IPS-20b (cell line): Measurements from ENCODE around the gene LRCH2.

Source experiments
- H3K27ac ChIP-seq: one replicate; pipeline ENCODE4 v1.5.1; 2013; ENCODE audit warnings: low read length
- H3K27me3 ChIP-seq: 2 replicates; pipeline ENCODE4 v1.6.1; 2013; ENCODE audit warnings: mild to moderate bottlenecking, low read length, inconsistent platforms; ENCODE audit not compliant: insufficient read depth
- H3K36me3 ChIP-seq: 2 replicates; pipeline ENCODE4 v1.6.1; 2013; ENCODE audit warnings: low read depth, mild to moderate bottlenecking, inconsistent platforms, low read length, moderate library complexity; ENCODE audit not compliant: insufficient read depth
- H3K4me1 ChIP-seq: 2 replicates; pipeline ENCODE4 v1.6.1; 2013; ENCODE audit warnings: mild to moderate bottlenecking, control low read depth, inconsistent platforms, low read length, moderate library complexity; ENCODE audit not compliant: insufficient read depth
- H3K4me3 ChIP-seq: 2 replicates; pipeline ENCODE4 v1.5.1; 2013; ENCODE audit warnings: mild to moderate bottlenecking, low read length, inconsistent platforms
- H3K9ac ChIP-seq: 2 replicates; pipeline ENCODE4 v1.6.1; 2013; ENCODE audit warnings: low read depth, mild to moderate bottlenecking, inconsistent platforms, low read length, moderate library complexity
- H3K9me3 ChIP-seq: 2 replicates; pipeline ENCODE4 v1.6.1; 2013; ENCODE audit warnings: mild to moderate bottlenecking, low read depth, low read length, inconsistent platforms; ENCODE audit not compliant: insufficient read depth

LRCH2 gene

DNA sequence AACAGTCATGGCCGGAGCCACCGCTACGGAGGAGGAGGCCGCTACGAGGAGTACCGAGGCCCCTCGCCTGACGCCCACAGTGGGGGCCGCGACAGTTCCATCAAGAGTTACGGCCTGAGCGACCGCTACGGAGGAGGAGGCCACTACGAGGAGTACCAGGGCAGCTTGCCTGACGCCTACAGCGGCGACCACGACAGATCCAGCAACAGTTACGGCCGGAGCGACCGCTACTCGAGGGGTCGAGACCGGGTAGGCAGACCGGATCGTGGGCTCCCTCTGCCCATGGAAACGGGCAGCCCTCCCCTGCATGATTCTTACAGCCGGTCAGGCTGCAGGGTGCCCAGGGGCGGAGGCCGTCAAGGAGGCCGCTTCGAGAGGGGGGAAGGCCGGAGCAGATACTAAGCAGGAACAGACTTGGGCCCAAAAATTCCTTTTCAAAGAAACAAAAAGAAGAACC, 41.6 kb downstream of the LRCH2 start:
- H3K36me3 ChIP-seq, result no peaks in the 10 kb centered on the region
- H3K9me3 ChIP-seq, result no peaks in the 10 kb centered on the region
- H3K27me3 ChIP-seq, result no peaks in the 10 kb centered on the region
- no peak overlapping the region for H3K9ac ChIP-seq
- H3K27ac ChIP-seq, result no peak overlapping the region
- no peak overlapping the region for H3K4me3 ChIP-seq
- H3K4me1 ChIP-seq, result no peaks in the 10 kb centered on the region

DNA sequence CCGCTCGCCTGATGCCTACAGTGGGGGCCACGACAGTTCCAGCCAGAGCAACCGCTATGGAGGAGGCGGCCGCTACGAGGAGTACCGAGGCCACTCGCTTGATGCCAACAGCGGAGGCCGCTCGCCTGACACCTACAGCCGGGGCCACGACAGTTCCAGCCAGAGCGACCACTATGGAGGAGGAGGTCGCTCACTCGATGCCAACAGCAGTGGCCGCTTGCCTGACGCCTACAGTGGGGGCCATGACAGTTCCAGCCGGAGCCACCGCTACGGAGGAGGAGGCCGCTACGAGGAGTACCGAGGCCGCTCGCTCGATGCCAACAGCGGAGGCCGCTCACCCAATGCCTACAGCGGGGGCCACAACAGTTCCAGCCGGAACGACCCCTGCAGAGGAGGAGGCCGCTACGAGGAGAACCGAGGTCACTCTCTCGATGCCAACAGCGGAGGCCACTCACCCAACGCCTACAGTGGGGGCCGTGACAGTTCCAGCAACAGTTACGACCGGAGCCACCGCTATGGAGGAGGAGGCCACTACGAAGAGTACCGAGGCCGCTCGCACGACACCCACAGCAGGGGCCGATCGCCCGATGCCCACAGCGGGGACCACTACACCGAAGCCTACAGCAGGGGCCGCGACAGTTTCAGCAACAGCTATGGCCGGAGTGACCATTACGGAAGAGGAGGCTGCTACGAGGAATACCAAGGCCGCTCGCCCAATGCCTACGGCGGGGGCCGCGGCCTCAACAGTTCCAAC, 42.2 kb downstream of the LRCH2 start:
- H3K9me3 ChIP-seq, result no peaks in the 10 kb centered on the region
- no peaks in the 10 kb centered on the region for H3K36me3 ChIP-seq
- H3K9ac ChIP-seq, result no peak overlapping the region
- H3K4me3 ChIP-seq, result no peak overlapping the region
- H3K4me1 ChIP-seq, result no peaks in the 10 kb centered on the region
- no peak overlapping the region for H3K27ac ChIP-seq
- no peaks in the 10 kb centered on the region for H3K27me3 ChIP-seq

DNA sequence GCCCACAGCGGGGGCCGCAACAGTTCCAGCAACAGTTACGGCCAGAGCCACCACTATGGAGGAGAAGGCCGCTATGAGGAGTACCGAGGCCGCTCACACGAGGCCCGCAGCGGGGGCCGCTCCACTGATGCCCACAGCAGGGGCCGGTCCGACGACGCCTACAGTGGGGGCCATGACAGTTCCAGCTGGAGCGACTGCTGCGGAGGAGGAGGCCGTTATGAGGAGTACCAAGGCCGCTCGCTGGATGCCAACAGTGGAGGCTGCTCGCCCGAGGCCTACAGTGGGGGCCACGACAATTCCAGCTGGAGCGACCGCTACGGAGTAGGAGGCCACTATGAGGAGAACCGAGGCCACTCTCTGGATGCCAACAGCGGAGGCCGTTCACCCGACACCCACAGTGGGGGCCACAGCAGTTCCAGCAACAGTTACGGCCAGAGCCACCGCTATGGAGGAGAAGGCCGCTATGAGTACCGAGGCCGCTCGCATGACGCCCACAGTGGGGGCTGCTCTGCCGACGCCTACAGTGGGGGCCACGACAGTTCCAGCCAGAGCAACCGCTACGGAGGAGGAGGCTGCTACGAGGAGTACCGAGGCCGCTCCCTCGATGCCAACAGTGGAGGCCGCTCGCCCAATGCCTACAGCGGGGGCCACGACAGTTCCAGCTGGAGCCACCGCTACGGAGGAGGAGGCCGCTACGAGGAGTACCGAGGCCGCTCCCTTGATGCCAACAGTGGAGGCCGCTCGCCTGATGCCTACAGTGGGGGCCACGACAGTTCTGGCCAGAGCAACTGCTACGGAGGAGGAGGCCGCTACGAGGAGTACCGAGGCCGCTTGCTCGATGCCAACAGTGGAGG, 43.0 kb downstream of the LRCH2 start:
- Histone ChIP-seq H3K27me3 (no peaks in the 10 kb centered on the region), H3K27ac (no peak overlapping the region), H3K9me3 (no peaks in the 10 kb centered on the region), H3K36me3 (no peaks in the 10 kb centered on the region), H3K4me1 (no peaks in the 10 kb centered on the region), H3K9ac (no peak overlapping the region), H3K4me3 (no peak overlapping the region)

DNA sequence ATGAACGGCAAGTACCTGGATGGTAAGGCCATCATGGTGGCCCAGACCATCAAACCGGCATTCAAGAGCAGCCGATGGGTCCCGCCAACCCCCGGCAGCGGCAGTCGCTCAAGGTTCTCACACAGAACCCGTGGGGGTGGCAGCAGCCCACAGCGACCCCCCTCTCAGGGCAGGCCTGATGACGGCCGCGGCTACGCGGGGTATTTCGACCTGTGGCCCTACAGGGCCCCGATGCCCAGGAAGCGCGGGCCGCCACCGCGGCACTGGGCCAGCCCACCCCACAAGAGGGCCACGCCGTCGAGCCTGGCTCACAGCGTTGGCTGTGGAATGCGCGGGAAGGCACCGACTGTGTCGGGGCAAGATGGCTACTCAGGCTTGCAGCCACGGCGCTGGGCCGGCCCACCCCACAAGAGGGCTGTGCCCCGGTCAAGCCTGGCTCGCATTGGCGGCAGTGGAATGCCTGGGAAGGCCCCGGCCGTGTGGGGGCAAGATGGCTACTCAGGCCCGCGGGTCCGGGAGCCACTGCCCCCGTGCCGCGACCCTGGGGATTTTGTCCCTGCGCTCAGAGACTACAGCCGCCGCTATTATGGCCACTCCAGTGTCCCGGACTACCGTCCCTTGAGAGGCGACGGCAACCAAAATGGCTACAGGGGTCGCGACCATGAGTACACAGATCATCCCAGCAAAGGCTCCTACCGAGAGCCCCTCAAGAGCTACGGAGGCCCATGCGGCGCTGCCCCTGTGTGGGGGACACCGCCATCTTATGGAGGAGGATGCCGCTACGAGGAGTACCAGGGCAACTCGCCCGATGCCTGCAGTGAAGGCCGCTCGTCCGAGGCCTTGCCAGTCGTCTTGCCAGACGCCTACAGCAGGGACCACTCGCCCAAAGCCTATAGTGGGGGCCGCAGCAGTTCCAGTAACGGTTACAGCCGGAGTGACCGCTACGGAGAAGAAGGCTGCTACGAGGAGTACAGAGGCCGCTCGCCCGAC, 44.0 kb downstream of the LRCH2 start:
- no peaks in the 10 kb centered on the region for H3K9me3 ChIP-seq
- H3K4me3 ChIP-seq, result no peak overlapping the region
- no peaks in the 10 kb centered on the region for H3K4me1 ChIP-seq
- H3K27me3 ChIP-seq, result no peaks in the 10 kb centered on the region
- H3K27ac ChIP-seq, result no peak overlapping the region
- H3K36me3 ChIP-seq, result no peaks in the 10 kb centered on the region
- H3K9ac ChIP-seq, result no peak overlapping the region

DNA sequence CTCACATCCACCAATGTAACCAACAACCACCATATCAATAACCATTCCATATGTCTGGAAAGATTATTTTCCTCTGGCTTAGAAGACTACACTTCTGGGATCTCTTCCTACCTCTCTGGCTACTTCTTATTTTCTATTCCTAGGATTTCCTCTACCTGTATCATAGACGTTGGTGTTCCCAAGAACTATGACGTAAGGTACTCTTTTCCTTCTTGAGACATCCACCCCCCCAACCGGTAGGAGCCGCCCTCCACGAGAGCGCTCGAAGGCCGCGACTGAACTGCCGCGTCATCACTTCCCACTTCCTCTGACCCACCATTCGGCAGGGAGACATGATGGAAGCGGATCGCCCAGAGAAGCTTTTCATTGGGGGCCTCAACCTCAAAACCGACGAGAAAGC, 44.8 kb downstream of the LRCH2 start, which contains the start of gene RBMXL3:
TSS of gene RBMXL3 (plus strand) at position 301 of the 400 bp plus-strand sequence. CDS start at position 333, 32 bp downstream.
- Histone ChIP-seq H3K9me3 (no peaks in the 10 kb centered on the region), H3K4me3 (no peak within 1 kb of the TSS), H3K36me3 (no peaks in the 10 kb centered on the region), H3K27me3 (no peaks in the 10 kb centered on the region), H3K9ac (no peak within 1 kb of the TSS), H3K4me1 (no peaks in the 10 kb centered on the region), H3K27ac (no peak within 1 kb of the TSS)

DNA sequence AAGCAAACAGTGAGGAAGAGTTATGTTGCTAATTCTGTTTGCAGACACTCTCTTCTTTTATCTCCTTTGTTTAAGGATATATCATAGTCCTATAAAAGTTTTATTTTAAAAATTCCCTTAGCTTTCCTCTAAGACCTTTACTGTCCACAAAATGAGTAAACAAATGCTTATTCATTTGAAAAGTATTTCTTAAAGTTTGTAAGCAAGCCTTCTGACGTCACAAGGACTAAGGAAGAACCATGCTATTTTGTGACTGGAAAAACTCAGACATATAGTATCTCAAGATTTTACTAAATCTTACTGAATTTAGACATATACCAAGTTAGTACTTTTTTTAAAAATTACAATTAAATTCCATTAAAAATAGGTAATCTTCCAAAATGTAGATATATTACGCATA, 49.9 kb downstream of the LRCH2 start:
- Histone ChIP-seq H3K9ac (no peak overlapping the region), H3K4me1 (no peaks in the 10 kb centered on the region; the same call in 1 of the 2 replicates), H3K9me3 (no peaks in the 10 kb centered on the region), H3K27me3 (no peaks in the 10 kb centered on the region), H3K36me3 (no peaks in the 10 kb centered on the region), H3K4me3 (no peak overlapping the region), H3K27ac (no peak overlapping the region)

DNA sequence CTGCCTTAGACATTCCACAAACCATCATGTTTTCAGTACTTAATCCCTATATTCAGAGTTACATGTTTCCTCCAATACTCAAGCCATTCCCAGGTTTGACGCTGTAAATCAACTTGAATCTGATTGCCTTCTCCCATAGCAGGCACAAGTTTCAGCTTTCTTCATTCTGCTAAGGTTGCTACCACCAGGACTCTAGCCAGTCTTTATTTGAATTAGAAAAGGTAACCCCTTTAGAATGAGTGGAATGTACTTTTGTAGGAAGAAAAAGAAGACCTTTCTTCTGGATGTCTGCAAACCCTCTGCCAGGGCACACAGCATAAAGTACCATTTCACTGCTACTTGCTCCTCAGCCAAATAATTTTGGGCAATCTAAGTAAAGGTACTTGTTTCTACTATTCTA, 55.4 kb downstream of the LRCH2 start:
- Histone ChIP-seq H3K36me3 (no peaks in the 10 kb centered on the region), H3K9me3 (no peaks in the 10 kb centered on the region), H3K27ac (no peak overlapping the region), H3K27me3 (no peaks in the 10 kb centered on the region), H3K4me3 (peak overlapping the region; percentile 26; the same call in 1 of the 2 replicates), H3K9ac (no peak overlapping the region), H3K4me1 (no peaks in the 10 kb centered on the region; the same call in 1 of the 2 replicates)

DNA sequence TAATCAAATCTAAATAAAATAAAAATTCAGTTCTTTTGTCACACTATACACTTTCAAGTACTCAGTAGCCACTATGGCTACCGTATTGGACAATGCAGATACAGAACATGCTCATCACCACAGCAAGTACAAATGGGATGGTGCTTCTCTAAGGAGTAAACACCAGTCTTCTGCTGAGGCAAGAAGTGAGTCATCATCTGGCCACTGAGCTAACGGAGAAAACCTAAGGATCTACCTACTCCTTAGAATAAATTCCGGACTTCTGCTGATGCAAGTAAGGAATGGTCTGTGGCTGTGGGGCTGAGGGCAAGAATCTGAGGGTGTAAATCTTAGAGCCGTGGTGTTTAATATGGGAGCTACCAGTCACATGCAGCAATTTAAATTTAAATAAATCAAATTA, 56.0 kb downstream of the LRCH2 start:
- H3K36me3 ChIP-seq, result no peaks in the 10 kb centered on the region
- no peak overlapping the region for H3K27ac ChIP-seq
- no peak overlapping the region for H3K4me3 ChIP-seq
- H3K27me3 ChIP-seq, result no peaks in the 10 kb centered on the region
- no peaks in the 10 kb centered on the region for H3K9me3 ChIP-seq
- no peaks in the 10 kb centered on the region; the same call in 1 of the 2 replicates for H3K4me1 ChIP-seq
- H3K9ac ChIP-seq, result no peak overlapping the region

DNA sequence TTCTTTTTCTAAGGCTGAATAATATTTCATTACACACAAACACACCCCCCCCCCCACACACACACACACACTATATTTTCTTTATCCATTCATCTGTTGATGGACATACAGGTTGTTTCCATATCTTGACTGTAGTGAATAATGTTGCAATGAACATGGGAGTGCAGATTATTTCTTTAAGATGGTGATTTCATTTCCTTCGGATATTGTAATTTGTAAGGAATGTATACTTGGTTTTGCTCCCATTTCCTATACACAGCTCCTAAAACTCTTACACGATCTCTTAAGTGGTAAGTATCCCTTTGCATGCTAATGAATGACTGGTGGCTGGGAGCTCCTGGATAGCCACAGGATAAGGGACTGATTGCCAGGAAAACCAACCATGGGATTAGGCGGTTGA, 59.3 kb downstream of the LRCH2 start:
- no peaks in the 10 kb centered on the region for H3K9me3 ChIP-seq
- no peak overlapping the region for H3K27ac ChIP-seq
- H3K4me1 ChIP-seq, result no peaks in the 10 kb centered on the region; the same call in 1 of the 2 replicates
- no peak overlapping the region for H3K4me3 ChIP-seq
- no peak overlapping the region for H3K9ac ChIP-seq
- H3K27me3 ChIP-seq, result no peaks in the 10 kb centered on the region
- no peaks in the 10 kb centered on the region for H3K36me3 ChIP-seq

DNA sequence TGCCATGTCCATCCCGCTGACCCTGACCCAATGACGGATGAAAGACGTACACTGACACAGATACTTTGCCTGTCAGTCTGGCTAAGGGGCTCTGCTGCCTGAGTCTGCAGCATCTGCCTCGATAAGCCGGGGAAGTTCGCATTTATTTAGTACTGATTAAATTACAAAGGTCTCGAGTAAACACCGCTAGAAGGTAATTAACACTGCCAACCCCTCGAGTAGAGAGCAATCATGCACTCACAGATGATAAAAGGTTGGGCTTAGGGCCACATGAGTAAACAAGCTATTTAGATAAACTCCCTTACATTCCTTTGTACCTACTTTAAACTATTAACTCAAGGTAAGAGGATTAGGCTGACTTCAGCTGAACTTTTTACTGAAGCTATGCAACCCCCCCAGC, 60.7 kb downstream of the LRCH2 start:
- Histone ChIP-seq H3K9ac (no peak overlapping the region), H3K4me1 (no peaks in the 10 kb centered on the region), H3K9me3 (no peaks in the 10 kb centered on the region), H3K27me3 (no peaks in the 10 kb centered on the region), H3K36me3 (no peaks in the 10 kb centered on the region), H3K27ac (no peak overlapping the region), H3K4me3 (no peak overlapping the region)

DNA sequence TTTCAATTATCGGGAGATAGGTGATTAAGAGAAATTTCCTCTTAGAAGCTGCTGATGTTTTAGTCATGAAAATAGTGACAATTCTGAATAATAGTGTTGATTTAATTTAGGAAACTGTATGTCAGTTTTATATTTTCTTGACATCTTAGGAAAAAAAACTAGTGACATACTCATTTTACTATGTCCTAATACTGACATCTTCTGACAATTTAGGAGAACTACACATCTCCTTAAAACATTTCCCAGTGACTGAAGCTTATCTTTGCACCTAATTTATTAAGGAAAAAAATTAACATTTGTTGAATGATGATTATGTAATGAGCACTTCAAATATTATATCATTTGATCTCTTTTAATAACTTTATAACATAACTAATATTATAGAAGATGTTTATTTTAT, 86.7 kb downstream of the LRCH2 start:
- Histone ChIP-seq H3K4me1 (no peaks in the 10 kb centered on the region), H3K27me3 (no peaks in the 10 kb centered on the region), H3K9ac (no peak overlapping the region), H3K36me3 (no peaks in the 10 kb centered on the region), H3K9me3 (no peaks in the 10 kb centered on the region), H3K27ac (no peak overlapping the region), H3K4me3 (no peak overlapping the region)
